GM12878 (cell line): ENCODE measurements around the gene WDFY3. TPM values are rescaled to one million over a fixed set of nuclear protein-coding genes. Genes with fewer than 3 reads are reported as not detected.

Experiments used
- CTCF ChIP-seq, 3 experiments: IDR thresholded peaks in 2 of 3; conservative IDR thresholded peaks in 1 of 3; 2 replicates each; pipeline ENCODE4 v1.5.1; 2011; ENCODE audit warnings: low read depth in 3 of 3, low read length in 3 of 3, mild to moderate bottlenecking in 3 of 3, control low read depth in 2 of 3, moderate library complexity in 2 of 3, inconsistent platforms in 1 of 3, mixed read lengths in 1 of 3; ENCODE audit not compliant: control insufficient read depth in 2 of 3, insufficient read depth in 1 of 3; ENCODE audit errors: extremely low read depth in 1 of 3
- LARP7 ChIP-seq: fragments of 450-650 bp; IDR thresholded peaks from 2 replicates; pipeline ENCODE4 v1.6.1; 2017; ENCODE audit warnings: mild to moderate bottlenecking
- MXI1 ChIP-seq: fragments of 150-350 bp; IDR thresholded peaks from 2 replicates; pipeline ENCODE4 v1.6.1; 2011; ENCODE audit warnings: low read depth, mild to moderate bottlenecking, inconsistent platforms, low read length, improper control_type of control experiment
- MYC ChIP-seq: IDR thresholded peaks from 2 replicates; pipeline ENCODE4 v1.6.1; 2011; ENCODE audit warnings: mild to moderate bottlenecking, low read length, moderate library complexity, inconsistent platforms; ENCODE audit not compliant: insufficient read depth, insufficient replicate concordance, insufficient read length, severe bottlenecking
- RCOR1 ChIP-seq: conservative IDR thresholded peaks from 2 replicates; pipeline ENCODE4 v1.6.1; 2012; ENCODE audit warnings: low read depth, low read length, improper control_type of control experiment
- REST ChIP-seq: IDR thresholded peaks from 2 replicates; pipeline ENCODE4 v1.6.1; 2012; ENCODE audit warnings: mild to moderate bottlenecking, low read depth, low read length
- RFX5 ChIP-seq: IDR thresholded peaks from 2 replicates; pipeline ENCODE4 v1.6.1; 2011; ENCODE audit warnings: low read depth, low read length, improper control_type of control experiment
- SREBF1 ChIP-seq: IDR thresholded peaks from 2 replicates; pipeline ENCODE4 v1.6.1; 2012; ENCODE audit warnings: mild to moderate bottlenecking, low read length
- polyA plus RNA-seq, 11 experiments: library from polyadenylated mRNA; depleted of rRNA in 4 of 11; unstranded in 6 of 11; stranded (reverse) in 5 of 11; fragments of >200 nt; fragmentation: Nextera tagmentation in 4 of 11; fragmentation: Illumina TruSeq in 1 of 11; extraction: Ambion mirVana in 4 of 11; extraction: Trizol in 1 of 11; gene quantifications; 1 replicate in 1 of 11; 2 replicates in 10 of 11; pipeline versions ENCODE4 v1.2.1 to v1.2.3, GENCODE V29; 2011 to 2016; ENCODE audit warnings: inconsistent platforms in 2 of 11, missing spikeins in 2 of 11, low read depth in 1 of 11
- total RNA-seq, 4 experiments: library from RNA; depleted of rRNA in 3 of 4; stranded (reverse); fragments of >200 nt in 3 of 4; fragmentation: Illumina TruSeq in 1 of 4; extraction: Trizol in 1 of 4; gene quantifications; 2 replicates each; pipeline versions ENCODE4 v1.2.1 to v1.2.3, GENCODE V29; 2013 to 2021

The WDFY3 gene
- total and polyA plus RNA-seq, 10 of the 15 experiments (the other 5 are each of a cell fraction or from before 2014, with no cell fraction given) = 0.01 to 0.23 (median 0.12) TPM; not detected in 2

GRCh38 chr4:84967243-84967690, 777 bp upstream of the WDFY3 start (continued):
- no peak for TF ChIP-seq SREBF1
- TF ChIP-seq MYC = no peak
- no peak for TF ChIP-seq RCOR1
- no peak for TF ChIP-seq RFX5
- TF ChIP-seq CTCF (IDR thresholded peaks at IDR 0.05 in 2 of 3, conservative IDR thresholded peaks at IDR 0.05 in 1 of 3; ENCODE audit: control insufficient read depth in 2 of 3, extremely low read depth in 1 of 3, insufficient read depth in 1 of 3, low read depth in 3 of 3, low read length in 3 of 3) = no peak
- TF ChIP-seq REST = no peak
- no peak for TF ChIP-seq MXI1
- no peak for TF ChIP-seq LARP7
